ENCODE results near the gene REC8. TPM values are rescaled to one million over a fixed set of nuclear protein-coding genes. Genes with fewer than 3 reads are reported as not detected.

REC8 gene
- total RNA-seq, 1 experiment from 2014 or later = 6.5 TPM

DNA sequence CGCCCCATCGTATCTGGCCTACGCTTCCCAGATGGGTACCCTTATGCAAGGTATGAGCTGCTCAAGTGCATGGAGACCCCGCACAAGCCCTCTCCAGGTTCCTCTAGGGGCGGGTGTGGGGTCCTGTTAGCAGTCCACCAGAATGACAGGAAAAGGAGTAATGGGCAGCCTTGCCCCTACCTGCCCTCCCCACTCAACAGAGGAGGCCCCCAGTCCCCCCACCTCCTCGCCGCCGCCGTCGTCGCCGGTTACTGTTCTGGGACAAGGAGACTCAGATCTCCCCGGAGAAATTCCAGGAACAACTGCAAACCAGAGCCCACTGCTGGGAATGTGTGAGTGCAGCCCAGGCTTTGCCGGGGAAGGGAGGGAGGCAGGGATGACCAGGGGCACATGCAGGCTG lies 6.0 kb downstream of the REC8 start:
- Histone ChIP-seq H3F3A (ENCODE audit: insufficient read depth, low read depth) (no peaks in the 10 kb centered on the region; the same call in 1 of the 2 replicates), H3K9me2 (ENCODE audit: insufficient read depth) (no peaks in the 10 kb centered on the region), H2AFZ (no peak overlapping the region), H3K27me3 (ENCODE audit: insufficient read depth, low read depth) (no peaks in the 10 kb centered on the region), H3K9me3 (ENCODE audit: insufficient read depth, low read depth) (no peaks in the 10 kb centered on the region), H3K4me1 (replicated peaks; ENCODE audit: insufficient read depth) (no peaks in the 10 kb centered on the region), H3K4me2 (no peak overlapping the region), H3K27ac (no peak overlapping the region), H3K79me2 (ENCODE audit: low read depth) (no peaks in the 10 kb centered on the region), H3K4me3 (no peak overlapping the region), H4K20me1 (ENCODE audit: insufficient read depth) (no peaks in the 10 kb centered on the region; the same call in 1 of the 2 replicates), H3K36me3 (ENCODE audit: low read depth) (no peaks in the 10 kb centered on the region)
- ChIA-PET POLR2A (ENCODE audit: unreplicated experiment) (no interaction called here), CTCF (no interaction called here)
- TF ChIP-seq, protein P1, sequence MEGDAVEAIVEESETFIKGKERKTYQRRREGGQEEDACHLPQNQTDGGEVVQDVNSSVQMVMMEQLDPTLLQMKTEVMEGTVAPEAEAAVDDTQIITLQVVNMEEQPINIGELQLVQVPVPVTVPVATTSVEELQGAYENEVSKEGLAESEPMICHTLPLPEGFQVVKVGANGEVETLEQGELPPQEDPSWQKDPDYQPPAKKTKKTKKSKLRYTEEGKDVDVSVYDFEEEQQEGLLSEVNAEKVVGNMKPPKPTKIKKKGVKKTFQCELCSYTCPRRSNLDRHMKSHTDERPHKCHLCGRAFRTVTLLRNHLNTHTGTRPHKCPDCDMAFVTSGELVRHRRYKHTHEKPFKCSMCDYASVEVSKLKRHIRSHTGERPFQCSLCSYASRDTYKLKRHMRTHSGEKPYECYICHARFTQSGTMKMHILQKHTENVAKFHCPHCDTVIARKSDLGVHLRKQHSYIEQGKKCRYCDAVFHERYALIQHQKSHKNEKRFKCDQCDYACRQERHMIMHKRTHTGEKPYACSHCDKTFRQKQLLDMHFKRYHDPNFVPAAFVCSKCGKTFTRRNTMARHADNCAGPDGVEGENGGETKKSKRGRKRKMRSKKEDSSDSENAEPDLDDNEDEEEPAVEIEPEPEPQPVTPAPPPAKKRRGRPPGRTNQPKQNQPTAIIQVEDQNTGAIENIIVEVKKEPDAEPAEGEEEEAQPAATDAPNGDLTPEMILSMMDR (conservative IDR thresholded peaks at IDR 0.05) = no peak
- no peak for TF ChIP-seq EZH2 (IDR thresholded peaks at IDR 0.05; ENCODE audit: low read depth)
- DNase-seq = no peak
- BruUV-seq (replicated peaks) = no TSS peak
- intact Hi-C loops (cut with micrococcal nuclease; ENCODE audit: unreplicated experiment) = no loop called here

GRCh38 chr14:24178399-24179178 lies 6.7 kb downstream of the REC8 start:
- no TSS peak for BruUV-seq (replicated peaks)
- Histone ChIP-seq H3K79me2 (ENCODE audit: low read depth) (no peaks in the 10 kb centered on the region), H3K9me3 (ENCODE audit: insufficient read depth, low read depth) (no peaks in the 10 kb centered on the region), H3K4me1 (replicated peaks; ENCODE audit: insufficient read depth) (no peaks in the 10 kb centered on the region), H3F3A (ENCODE audit: insufficient read depth, low read depth) (no peaks in the 10 kb centered on the region; the same call in 1 of the 2 replicates), H3K4me2 (no peak overlapping the region), H3K27ac (no peak overlapping the region), H3K9me2 (ENCODE audit: insufficient read depth) (no peaks in the 10 kb centered on the region), H2AFZ (no peak overlapping the region), H4K20me1 (ENCODE audit: insufficient read depth) (no peaks in the 10 kb centered on the region; the same call in 1 of the 2 replicates), H3K27me3 (ENCODE audit: insufficient read depth, low read depth) (no peaks in the 10 kb centered on the region), H3K36me3 (ENCODE audit: low read depth) (no peaks in the 10 kb centered on the region), H3K4me3 (no peak overlapping the region)
- POLR2A ChIA-PET (ENCODE audit: unreplicated experiment) = no interaction called here
- CTCF ChIA-PET = no interaction called here
- intact Hi-C loops (cut with micrococcal nuclease; ENCODE audit: unreplicated experiment) = no loop called here
- no peak for TF ChIP-seq EZH2 (IDR thresholded peaks at IDR 0.05; ENCODE audit: low read depth)
- TF ChIP-seq, protein P1 (conservative IDR thresholded peaks at IDR 0.05) = no peak
- DNase-seq = no peak

- ChIA-PET POLR2A (ENCODE audit: unreplicated experiment) (no interaction called here), CTCF (no interaction called here)
- H3K79me2 ChIP-seq (ENCODE audit: low read depth) = no peaks in the 10 kb centered on the region
- DNase-seq = no peak
- no peak overlapping the region for H2AFZ ChIP-seq
- H3K9me2 ChIP-seq (ENCODE audit: insufficient read depth) = no peaks in the 10 kb centered on the region
- no peak overlapping the region for H3K4me3 ChIP-seq
- intact Hi-C loops (cut with micrococcal nuclease; ENCODE audit: unreplicated experiment) = no loop called here
- H3K4me2 ChIP-seq = no peak overlapping the region
- TF ChIP-seq EZH2 (IDR thresholded peaks at IDR 0.05; ENCODE audit: low read depth) = no peak
- TF ChIP-seq, protein P1 (conservative IDR thresholded peaks at IDR 0.05) = no peak
- H3K9me3 ChIP-seq (ENCODE audit: insufficient read depth, low read depth) = no peaks in the 10 kb centered on the region
- H3F3A ChIP-seq (ENCODE audit: insufficient read depth, low read depth) = no peaks in the 10 kb centered on the region; the same call in 1 of the 2 replicates
- no peaks in the 10 kb centered on the region for H3K27me3 ChIP-seq (ENCODE audit: insufficient read depth, low read depth)
- no peak overlapping the region for H3K27ac ChIP-seq
- no peaks in the 10 kb centered on the region; the same call in 1 of the 2 replicates for H4K20me1 ChIP-seq (ENCODE audit: insufficient read depth)
- no peaks in the 10 kb centered on the region for H3K4me1 ChIP-seq (replicated peaks; ENCODE audit: insufficient read depth)
- BruUV-seq (replicated peaks) = no TSS peak
- no peaks in the 10 kb centered on the region for H3K36me3 ChIP-seq (ENCODE audit: low read depth)
Observed at GRCh38 chr14:24179294-24179960, 7.5 kb downstream of the REC8 start.
